Thyroid gland (tissue), 4 donors: ENCODE measurements around the gene SPOCK1.

Experiments used
- POLR2A ChIP-seq, 2 donors: fragments of 450-650 bp; IDR thresholded peaks; one replicate each; pipeline ENCODE4 v1.6.1; 2017; ENCODE audit warnings: antibody characterized with exemption in 2 of 2, mild to moderate bottlenecking in 2 of 2, moderate library complexity in 1 of 2
- TF ChIP-seq, protein P1 (sequence below), 6 experiments: fragments of 200-600 bp in 3 of 6; fragments of 450-650 bp in 3 of 6; sonication (generic) in 3 of 6; IDR thresholded peaks; one replicate each; pipeline ENCODE4 v1.5.1; 2016 to 2019; ENCODE audit warnings: antibody characterized with exemption in 6 of 6, mild to moderate bottlenecking in 2 of 6, inconsistent platforms in 1 of 6, moderate library complexity in 1 of 6

- TF ChIP-seq, protein P1, sequence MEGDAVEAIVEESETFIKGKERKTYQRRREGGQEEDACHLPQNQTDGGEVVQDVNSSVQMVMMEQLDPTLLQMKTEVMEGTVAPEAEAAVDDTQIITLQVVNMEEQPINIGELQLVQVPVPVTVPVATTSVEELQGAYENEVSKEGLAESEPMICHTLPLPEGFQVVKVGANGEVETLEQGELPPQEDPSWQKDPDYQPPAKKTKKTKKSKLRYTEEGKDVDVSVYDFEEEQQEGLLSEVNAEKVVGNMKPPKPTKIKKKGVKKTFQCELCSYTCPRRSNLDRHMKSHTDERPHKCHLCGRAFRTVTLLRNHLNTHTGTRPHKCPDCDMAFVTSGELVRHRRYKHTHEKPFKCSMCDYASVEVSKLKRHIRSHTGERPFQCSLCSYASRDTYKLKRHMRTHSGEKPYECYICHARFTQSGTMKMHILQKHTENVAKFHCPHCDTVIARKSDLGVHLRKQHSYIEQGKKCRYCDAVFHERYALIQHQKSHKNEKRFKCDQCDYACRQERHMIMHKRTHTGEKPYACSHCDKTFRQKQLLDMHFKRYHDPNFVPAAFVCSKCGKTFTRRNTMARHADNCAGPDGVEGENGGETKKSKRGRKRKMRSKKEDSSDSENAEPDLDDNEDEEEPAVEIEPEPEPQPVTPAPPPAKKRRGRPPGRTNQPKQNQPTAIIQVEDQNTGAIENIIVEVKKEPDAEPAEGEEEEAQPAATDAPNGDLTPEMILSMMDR (IDR thresholded peaks at IDR 0.05) = no peak
- no peak for TF ChIP-seq POLR2A (IDR thresholded peaks at IDR 0.05)
Measured at GRCh38 chr5:137027758-137028157, 471.4 kb downstream of the SPOCK1 start.
